ENCODE results near the gene CCDC158.

The CCDC158 gene

GRCh38 chr4:76310683-76311082 is 110.3 kb downstream of the CCDC158 start:
- no peak overlapping the region for H4K8ac ChIP-seq (ENCODE audit: low read depth, low read length)
- H3K27me3 ChIP-seq (ENCODE audit: control insufficient read depth in 3 of 3, insufficient read depth in 3 of 3, low read depth in 1 of 3, low read length in 3 of 3), result peaks cover 0 to 62% (median 2%) of the 10 kb centered on the region in 3 experiments
- H2AK5ac ChIP-seq (ENCODE audit: low read depth, low read length), result no peak overlapping the region
- no peak overlapping the region for H2BK12ac ChIP-seq (ENCODE audit: low read length)
- no peak overlapping the region for H3K9ac ChIP-seq (ENCODE audit: low read depth, low read length, poor library complexity)
- DNase-seq (ENCODE audit: low spot score), result no peak
- H3K79me1 ChIP-seq (ENCODE audit: low read depth, low read length), result no peaks in the 10 kb centered on the region
- H3K14ac ChIP-seq (ENCODE audit: low read length), result no peak overlapping the region
- no peak overlapping the region for H2BK5ac ChIP-seq (ENCODE audit: low read length)
- no peak overlapping the region for H2AFZ ChIP-seq (ENCODE audit: low read length)
- no peak overlapping the region for H2BK120ac ChIP-seq (ENCODE audit: low read depth, low read length)
- H3K4ac ChIP-seq (ENCODE audit: low read length), result no peak overlapping the region
- H3K4me1 ChIP-seq (ENCODE audit: control insufficient read depth in 2 of 2, insufficient read depth in 1 of 2, low read depth in 1 of 2, low read length in 2 of 2), result peaks cover 2 to 3% of the 10 kb centered on the region in 2 donors
- no peaks in the 10 kb centered on the region for H3K36me3 ChIP-seq (replicated peaks in 1 of 2; ENCODE audit: control insufficient read depth in 2 of 2, insufficient read depth in 2 of 2, low read length in 2 of 2)
- H2BK15ac ChIP-seq (ENCODE audit: low read length), result no peak overlapping the region
- no CpG with 5 or more reads among the region's 4 CpGs for WGBS, 2 donors (ENCODE audit: extremely low coverage in 2 of 2, insufficient read length in 2 of 2, insufficient replicate concordance in 1 of 2)
- no peak overlapping the region for H3K27ac ChIP-seq (replicated peaks; ENCODE audit: low read length)
- H3K4me3 ChIP-seq (ENCODE audit: low read length in 2 of 2), result no peak overlapping the region
- no peak overlapping the region for H3K4me2 ChIP-seq (ENCODE audit: insufficient read depth, low read length, poor library complexity, severe bottlenecking)
- no peak overlapping the region for H3K18ac ChIP-seq (ENCODE audit: low read length)
- no peak overlapping the region for H3K23ac ChIP-seq (ENCODE audit: low read depth, low read length, poor library complexity)
- peaks cover 3 to 4% of the 10 kb centered on the region in 2 donors for H3K9me3 ChIP-seq (replicated peaks in 1 of 2; ENCODE audit: control insufficient read depth in 2 of 2, insufficient read depth in 1 of 2, low read depth in 1 of 2, low read length in 2 of 2)
- H4K91ac ChIP-seq (ENCODE audit: low read depth, low read length, poor library complexity), result no peak overlapping the region

- Histone ChIP-seq H3K4ac (ENCODE audit: low read length) (no peak overlapping the region), H3K18ac (ENCODE audit: low read length) (no peak overlapping the region), H4K91ac (ENCODE audit: low read depth, low read length, poor library complexity) (no peak overlapping the region), H2BK120ac (ENCODE audit: low read depth, low read length) (no peak overlapping the region), H3K4me2 (ENCODE audit: insufficient read depth, low read length, poor library complexity, severe bottlenecking) (no peak overlapping the region), H4K8ac (ENCODE audit: low read depth, low read length) (no peak overlapping the region), H3K36me3 (replicated peaks in 1 of 2; ENCODE audit: control insufficient read depth in 2 of 2, insufficient read depth in 2 of 2, low read length in 2 of 2) (no peaks in the 10 kb centered on the region), H2BK15ac (ENCODE audit: low read length) (no peak overlapping the region), H2BK5ac (ENCODE audit: low read length) (no peak overlapping the region), H3K9ac (ENCODE audit: low read depth, low read length, poor library complexity) (no peak overlapping the region), H3K9me3 (replicated peaks in 1 of 2; ENCODE audit: control insufficient read depth in 2 of 2, insufficient read depth in 1 of 2, low read depth in 1 of 2, low read length in 2 of 2) (peaks cover 3% of the 10 kb centered on the region in 2 donors), H3K4me1 (ENCODE audit: control insufficient read depth in 2 of 2, insufficient read depth in 1 of 2, low read depth in 1 of 2, low read length in 2 of 2) (peaks cover 2 to 3% of the 10 kb centered on the region in 2 donors), H2AFZ (ENCODE audit: low read length) (no peak overlapping the region), H3K27me3 (ENCODE audit: control insufficient read depth in 3 of 3, insufficient read depth in 3 of 3, low read depth in 1 of 3, low read length in 3 of 3) (peaks cover 0 to 69% (median 3%) of the 10 kb centered on the region in 3 experiments), H3K79me1 (ENCODE audit: low read depth, low read length) (no peaks in the 10 kb centered on the region), H3K4me3 (ENCODE audit: low read length in 2 of 2) (no peak overlapping the region), H2AK5ac (ENCODE audit: low read depth, low read length) (no peak overlapping the region), H2BK12ac (ENCODE audit: low read length) (no peak overlapping the region), H3K14ac (ENCODE audit: low read length) (no peak overlapping the region), H3K27ac (replicated peaks; ENCODE audit: low read length) (no peak overlapping the region), H3K23ac (ENCODE audit: low read depth, low read length, poor library complexity) (no peak overlapping the region)
- no peak for DNase-seq (ENCODE audit: low spot score)
- WGBS, 2 donors (ENCODE audit: extremely low coverage in 2 of 2, insufficient read length in 2 of 2, insufficient replicate concordance in 1 of 2), result no CpG with 5 or more reads among the region's 3 CpGs
Observed at GRCh38 chr4:76309939-76310550, 110.9 kb downstream of the CCDC158 start.

- Histone ChIP-seq H3K4me1 (ENCODE audit: control insufficient read depth in 2 of 2, insufficient read depth in 1 of 2, low read depth in 1 of 2, low read length in 2 of 2) (peaks cover 2 to 3% of the 10 kb centered on the region in 2 donors), H3K4me2 (ENCODE audit: insufficient read depth, low read length, poor library complexity, severe bottlenecking) (no peak overlapping the region), H4K91ac (ENCODE audit: low read depth, low read length, poor library complexity) (no peak overlapping the region), H3K27ac (replicated peaks; ENCODE audit: low read length) (no peak overlapping the region), H3K27me3 (ENCODE audit: control insufficient read depth in 3 of 3, insufficient read depth in 3 of 3, low read depth in 1 of 3, low read length in 3 of 3) (peaks cover 0 to 78% (median 6%) of the 10 kb centered on the region in 3 experiments), H3K9me3 (replicated peaks in 1 of 2; ENCODE audit: control insufficient read depth in 2 of 2, insufficient read depth in 1 of 2, low read depth in 1 of 2, low read length in 2 of 2) (no peaks in the 10 kb centered on the region), H2BK15ac (ENCODE audit: low read length) (no peak overlapping the region), H4K8ac (ENCODE audit: low read depth, low read length) (no peak overlapping the region), H2AK5ac (ENCODE audit: low read depth, low read length) (no peak overlapping the region), H2BK5ac (ENCODE audit: low read length) (no peak overlapping the region), H3K36me3 (replicated peaks in 1 of 2; ENCODE audit: control insufficient read depth in 2 of 2, insufficient read depth in 2 of 2, low read length in 2 of 2) (no peaks in the 10 kb centered on the region), H3K18ac (ENCODE audit: low read length) (no peak overlapping the region), H3K14ac (ENCODE audit: low read length) (no peak overlapping the region), H3K4me3 (ENCODE audit: low read length in 2 of 2) (no peak overlapping the region), H3K23ac (ENCODE audit: low read depth, low read length, poor library complexity) (no peak overlapping the region), H3K9ac (ENCODE audit: low read depth, low read length, poor library complexity) (no peak overlapping the region), H3K4ac (ENCODE audit: low read length) (no peak overlapping the region), H3K79me1 (ENCODE audit: low read depth, low read length) (no peaks in the 10 kb centered on the region), H2BK12ac (ENCODE audit: low read length) (no peak overlapping the region), H2AFZ (ENCODE audit: low read length) (no peak overlapping the region), H2BK120ac (ENCODE audit: low read depth, low read length) (no peak overlapping the region)
- no peak for DNase-seq (ENCODE audit: low spot score)
- no CpG with 5 or more reads among the region's 6 CpGs for WGBS, 2 donors (ENCODE audit: extremely low coverage in 2 of 2, insufficient read length in 2 of 2, insufficient replicate concordance in 1 of 2)
Observed at GRCh38 chr4:76308548-76308947, 112.4 kb downstream of the CCDC158 start.

GRCh38 chr4:76307660-76308014 is 113.3 kb downstream of the CCDC158 start:
- no peak overlapping the region for H2BK120ac ChIP-seq (ENCODE audit: low read depth, low read length)
- no peak overlapping the region for H2BK12ac ChIP-seq (ENCODE audit: low read length)
- H2BK5ac ChIP-seq (ENCODE audit: low read length), result no peak overlapping the region
- peak overlapping the region; percentile 85 for H3K4me2 ChIP-seq (ENCODE audit: insufficient read depth, low read length, poor library complexity, severe bottlenecking)
- H3K23ac ChIP-seq (ENCODE audit: low read depth, low read length, poor library complexity), result no peak overlapping the region
- peaks cover 2 to 3% of the 10 kb centered on the region in 2 donors for H3K4me1 ChIP-seq (ENCODE audit: control insufficient read depth in 2 of 2, insufficient read depth in 1 of 2, low read depth in 1 of 2, low read length in 2 of 2)
- H3K9me3 ChIP-seq (replicated peaks in 1 of 2; ENCODE audit: control insufficient read depth in 2 of 2, insufficient read depth in 1 of 2, low read depth in 1 of 2, low read length in 2 of 2), result no peaks in the 10 kb centered on the region
- no peak overlapping the region for H2BK15ac ChIP-seq (ENCODE audit: low read length)
- H3K27ac ChIP-seq (replicated peaks; ENCODE audit: low read length), result no peak overlapping the region
- no peaks in the 10 kb centered on the region for H3K79me1 ChIP-seq (ENCODE audit: low read depth, low read length)
- no peak overlapping the region for H4K91ac ChIP-seq (ENCODE audit: low read depth, low read length, poor library complexity)
- H3K14ac ChIP-seq (ENCODE audit: low read length), result no peak overlapping the region
- no peak overlapping the region for H3K18ac ChIP-seq (ENCODE audit: low read length)
- H2AFZ ChIP-seq (ENCODE audit: low read length), result peak overlapping the region; percentile 98
- no peak overlapping the region for H2AK5ac ChIP-seq (ENCODE audit: low read depth, low read length)
- H3K4me3 ChIP-seq (ENCODE audit: low read length in 2 of 2), result no peak overlapping the region
- H3K9ac ChIP-seq (ENCODE audit: low read depth, low read length, poor library complexity), result no peak overlapping the region
- DNase-seq (ENCODE audit: low spot score), result no peak
- no peaks in the 10 kb centered on the region for H3K36me3 ChIP-seq (replicated peaks in 1 of 2; ENCODE audit: control insufficient read depth in 2 of 2, insufficient read depth in 2 of 2, low read length in 2 of 2)
- no CpG with 5 or more reads among the region's 4 CpGs for WGBS, 2 donors (ENCODE audit: extremely low coverage in 2 of 2, insufficient read length in 2 of 2, insufficient replicate concordance in 1 of 2)
- H3K27me3 ChIP-seq (ENCODE audit: control insufficient read depth in 3 of 3, insufficient read depth in 3 of 3, low read depth in 1 of 3, low read length in 3 of 3), result peaks cover 0 to 75% (median 6%) of the 10 kb centered on the region in 3 experiments
- no peak overlapping the region for H4K8ac ChIP-seq (ENCODE audit: low read depth, low read length)
- H3K4ac ChIP-seq (ENCODE audit: low read length), result no peak overlapping the region
